Left renal pelvis (tissue), 4 donors: ENCODE data around the gene NRARP. TPM values are rescaled to one million over a fixed set of nuclear protein-coding genes. Genes with fewer than 3 reads are reported as not detected.

Source experiments
- DNase-seq, 4 donors: peaks; one replicate each; pipeline ENCODE4 v3.0.0-alpha.2; 2013; ENCODE audit warnings: low read depth in 4 of 4, low spot score in 3 of 4
- polyA plus RNA-seq, 4 donors: library from polyadenylated mRNA; unstranded; fragments of 120-200 nt; gene quantifications; one replicate each; pipeline ENCODE4 v1.2.1, GENCODE V29; 2013; ENCODE audit not compliant: insufficient read length in 4 of 4

The NRARP gene
- polyA plus RNA-seq, 4 donors: 2.8 to 7.6 (median 6.7) TPM

- no peak for DNase-seq
Observed at GRCh38 chr9:137323531-137324331, 21.7 kb upstream of the NRARP start.

GRCh38 chr9:137321726-137322361 lies 19.8 kb upstream of the NRARP start:
- no peak for DNase-seq

GRCh38 chr9:137320555-137321384 lies 18.7 kb upstream of the NRARP start:
- no peak for DNase-seq

GRCh38 chr9:137319739-137320551 lies 17.9 kb upstream of the NRARP start:
- DNase-seq: no peak

- no peak for DNase-seq
Observed at GRCh38 chr9:137319011-137319738, 17.1 kb upstream of the NRARP start.

- no peak for DNase-seq
Observed at GRCh38 chr9:137318602-137319001, 16.5 kb upstream of the NRARP start.

GRCh38 chr9:137317718-137318511 lies 15.8 kb upstream of the NRARP start:
- no peak for DNase-seq

- no peak for DNase-seq
Observed at GRCh38 chr9:137317021-137317717, 15.1 kb upstream of the NRARP start.

GRCh38 chr9:137316012-137316981 lies 14.2 kb upstream of the NRARP start:
- no peak for DNase-seq

- no peak for DNase-seq
Observed at GRCh38 chr9:137315581-137316011, 13.5 kb upstream of the NRARP start.

- no peak for DNase-seq
Observed at GRCh38 chr9:137314561-137315560, 12.8 kb upstream of the NRARP start.

- no peak for DNase-seq
Observed at GRCh38 chr9:137313956-137314560, 12.0 kb upstream of the NRARP start.

- DNase-seq: no peak
Observed at GRCh38 chr9:137313326-137313936, 11.4 kb upstream of the NRARP start.

GRCh38 chr9:137312852-137313325 lies 10.8 kb upstream of the NRARP start:
- DNase-seq: no peak
